GM19035 (cell line): ENCODE measurements around the gene E2F2.

Source experiments
- ATAC-seq: cut with Tn5 transposase; IDR thresholded peaks from one replicate; pipeline ENCODE4 v1.9.1; 2021; ENCODE audit not compliant: unreplicated experiment

Gene E2F2

DNA sequence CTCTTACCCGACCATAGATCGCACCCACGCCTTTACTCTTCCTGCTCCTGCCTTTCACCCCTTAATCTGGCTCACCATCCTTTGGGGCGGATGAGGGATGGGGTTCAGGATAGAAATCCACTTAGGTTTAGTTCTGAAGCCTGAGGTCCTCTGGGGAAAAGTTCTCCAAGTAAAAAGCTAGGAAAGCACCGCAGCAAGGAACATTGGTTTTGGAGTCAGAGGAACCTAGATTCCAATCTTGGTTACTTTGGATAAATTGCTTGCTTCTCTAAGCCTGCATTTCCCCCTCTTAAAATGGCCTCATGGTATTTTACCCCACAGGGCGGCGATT lies 46.1 kb downstream of the E2F2 start:
- ATAC-seq = no peak

DNA sequence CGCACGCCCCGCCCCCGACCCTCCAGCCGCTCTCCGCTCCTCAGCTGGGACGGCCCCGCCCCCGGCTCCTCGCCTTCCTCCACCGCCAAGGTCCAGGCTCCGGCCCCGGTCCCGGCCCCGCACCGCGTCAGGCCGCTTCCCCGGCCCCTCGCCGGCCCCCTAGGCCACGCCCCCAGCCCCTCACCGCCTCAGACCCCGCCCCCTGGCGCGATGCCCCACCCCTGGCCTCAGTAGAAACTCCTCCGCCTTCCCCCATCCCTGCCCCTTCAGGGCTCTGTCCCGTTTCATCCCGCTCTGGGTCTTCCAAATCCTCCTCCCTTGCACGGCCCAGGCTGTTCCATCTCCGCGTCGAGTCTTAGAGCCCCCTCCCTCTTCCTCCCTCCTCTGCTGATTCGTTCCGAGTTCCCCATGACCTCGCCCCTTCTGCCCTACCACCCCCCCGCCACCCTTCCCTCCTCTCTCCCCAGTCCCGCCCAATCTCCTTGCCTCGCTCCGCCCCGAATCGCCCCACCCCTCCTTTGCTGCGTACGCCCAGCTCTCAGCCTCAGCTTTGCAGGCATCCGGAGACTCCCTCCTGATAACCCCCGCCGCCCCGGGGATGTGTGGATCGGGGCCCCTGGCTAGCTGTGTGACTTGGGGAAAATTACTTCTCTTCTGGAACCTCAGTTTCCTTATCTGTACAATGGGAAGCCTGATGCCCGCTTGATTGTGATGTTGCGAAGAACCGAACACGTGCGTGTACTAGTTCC lies 46.6 kb downstream of the E2F2 start:
- ATAC-seq = peak; percentile 64

DNA sequence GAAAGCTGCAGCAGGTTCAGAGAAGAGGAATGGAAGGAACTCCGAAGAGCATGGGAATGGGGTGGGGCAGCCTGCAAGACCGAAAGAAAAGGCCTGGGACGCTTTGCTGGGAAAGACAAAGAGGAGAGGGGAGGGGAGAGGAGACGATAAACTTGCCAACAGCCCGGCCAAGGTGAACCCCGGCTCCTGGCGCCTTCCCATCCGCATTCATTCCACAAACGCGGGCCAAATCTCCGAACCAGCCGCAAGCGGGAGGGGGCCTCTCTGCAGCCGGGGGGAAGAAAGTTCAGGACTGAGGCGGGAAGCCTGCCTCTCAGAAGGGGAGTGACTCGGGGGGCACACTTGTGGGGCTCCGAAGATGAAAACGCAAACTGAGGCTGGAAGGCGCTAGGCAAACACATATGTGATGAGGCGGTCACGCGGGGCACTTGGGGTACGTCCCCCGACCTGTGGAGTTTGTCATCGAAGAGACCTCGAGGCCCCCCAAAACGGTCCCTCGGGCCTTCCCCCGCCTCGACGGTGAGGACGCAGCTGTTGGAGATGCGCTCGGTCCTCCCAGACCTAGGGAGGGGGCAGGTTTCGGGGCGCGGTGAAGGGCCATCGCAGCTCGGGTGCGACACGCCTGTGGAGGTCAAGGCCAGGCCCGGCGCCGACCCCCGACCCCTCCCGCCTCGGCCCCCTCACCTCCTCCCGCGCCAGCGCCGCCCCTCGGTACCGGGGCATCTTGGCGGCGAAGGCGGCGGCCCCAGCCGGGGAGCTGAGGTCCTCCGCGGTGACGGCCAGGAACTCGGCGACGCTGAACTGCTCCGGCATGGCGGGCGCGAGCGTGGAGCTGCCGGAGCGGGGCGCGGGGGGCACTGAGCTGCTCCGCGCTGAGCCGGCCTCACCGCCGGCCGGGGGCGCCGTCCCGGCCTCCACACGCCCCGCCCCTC lies 47.4 kb downstream of the E2F2 start, which contains the start of gene ASAP3:
Gene ASAP3 (minus strand): TSS at position 859 of the 932 bp plus-strand sequence. CDS start 46 bp downstream, at position 813.
- peak; percentile 16 for ATAC-seq

DNA sequence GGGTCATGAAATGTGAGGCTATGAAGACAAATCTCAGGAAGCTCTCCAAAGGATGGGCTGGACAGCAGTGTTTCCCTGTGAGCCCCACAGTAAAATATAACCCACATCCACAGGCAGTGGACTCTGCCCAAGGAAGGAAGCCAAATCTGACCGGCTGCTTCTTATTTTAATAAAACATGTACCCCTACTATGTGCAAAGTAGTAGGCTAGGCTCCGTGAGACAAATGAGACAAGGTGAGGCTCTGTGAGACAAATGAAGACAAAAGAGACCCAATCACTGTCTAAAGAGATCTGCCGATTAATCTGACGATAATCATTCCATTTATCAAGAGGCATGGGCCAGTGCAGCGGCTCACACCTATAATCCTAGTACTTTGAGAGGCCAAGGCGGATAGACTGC lies 49.1 kb downstream of the E2F2 start:
- ATAC-seq = no peak

DNA sequence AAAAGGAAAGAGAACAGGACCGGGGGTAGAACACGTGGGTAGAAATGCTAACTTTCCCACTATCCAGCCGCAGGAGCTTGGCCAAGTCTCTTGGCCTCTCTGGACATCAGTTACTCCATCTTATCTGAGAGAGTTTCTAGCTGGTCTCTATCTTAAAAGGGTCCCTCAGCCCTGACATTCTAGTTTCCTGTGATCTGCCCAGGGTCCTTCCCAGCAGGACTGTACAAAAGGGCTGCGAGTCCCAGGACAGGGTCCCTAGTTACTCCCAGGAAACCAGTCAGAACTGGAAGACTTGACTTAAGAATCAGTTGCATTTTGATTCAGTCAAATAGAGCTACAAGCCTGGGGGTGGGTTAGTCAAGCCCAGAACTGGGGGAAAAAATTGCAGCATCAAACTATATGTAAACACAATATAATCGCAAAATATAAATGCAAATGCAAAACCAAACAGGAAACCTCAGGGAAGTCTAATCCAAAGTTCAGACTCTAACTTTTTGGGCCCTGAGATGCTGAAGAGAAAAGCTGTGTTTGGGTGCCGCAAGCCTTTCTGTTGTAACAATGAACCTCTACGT lies 49.9 kb downstream of the E2F2 start:
- ATAC-seq = no peak

DNA sequence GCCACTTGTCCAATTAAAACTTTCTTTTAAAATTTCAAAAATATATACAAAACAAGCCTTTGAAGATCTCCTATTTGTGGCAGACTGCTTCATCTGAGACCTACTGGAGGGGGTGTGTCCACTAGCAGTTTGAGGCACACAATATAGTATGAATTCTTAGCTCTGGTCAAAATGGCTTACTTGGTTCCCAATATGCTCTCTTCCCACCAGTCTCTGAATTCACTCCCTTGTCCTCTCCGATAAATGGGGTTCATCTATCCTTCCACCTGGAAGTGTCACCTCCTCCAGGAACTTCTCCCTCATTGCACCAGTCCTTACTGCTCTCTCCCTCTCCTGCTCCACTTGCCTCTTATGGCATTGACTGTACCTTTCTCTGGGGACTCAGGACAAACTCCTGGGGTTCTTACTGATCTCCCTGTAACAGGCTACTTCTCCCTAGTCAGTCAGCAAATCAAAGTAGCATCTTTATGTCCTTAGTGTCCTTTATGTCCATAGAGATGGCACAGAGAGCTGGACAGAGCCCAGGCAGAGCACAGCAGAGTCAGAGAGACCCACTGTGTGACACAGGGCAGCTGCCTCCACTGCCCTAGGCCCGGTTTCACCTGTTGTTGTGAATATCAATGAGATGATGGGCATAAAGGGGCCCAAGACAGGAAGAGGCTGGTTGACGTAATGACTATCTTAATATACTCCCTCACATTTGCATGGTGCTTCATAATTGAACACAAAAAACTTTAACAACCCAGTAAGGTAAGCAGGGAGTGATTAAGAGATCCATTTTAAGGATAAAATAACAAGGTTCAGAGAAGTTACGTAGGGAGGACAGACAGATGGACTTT lies 50.6 kb downstream of the E2F2 start:
- ATAC-seq = no peak

DNA sequence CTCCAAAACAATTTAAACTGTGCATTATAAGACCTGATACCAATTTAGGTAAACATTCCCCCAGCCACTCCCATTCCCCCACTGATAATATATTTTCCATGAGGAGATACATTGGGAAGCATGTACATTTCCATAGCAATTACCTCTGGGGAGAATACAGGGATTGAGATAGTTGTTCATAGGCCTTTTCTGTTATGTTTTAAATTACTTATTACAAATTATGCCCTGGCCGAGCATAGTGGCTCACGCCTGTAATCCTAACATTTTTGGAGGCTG lies 51.4 kb downstream of the E2F2 start:
- no peak for ATAC-seq

DNA sequence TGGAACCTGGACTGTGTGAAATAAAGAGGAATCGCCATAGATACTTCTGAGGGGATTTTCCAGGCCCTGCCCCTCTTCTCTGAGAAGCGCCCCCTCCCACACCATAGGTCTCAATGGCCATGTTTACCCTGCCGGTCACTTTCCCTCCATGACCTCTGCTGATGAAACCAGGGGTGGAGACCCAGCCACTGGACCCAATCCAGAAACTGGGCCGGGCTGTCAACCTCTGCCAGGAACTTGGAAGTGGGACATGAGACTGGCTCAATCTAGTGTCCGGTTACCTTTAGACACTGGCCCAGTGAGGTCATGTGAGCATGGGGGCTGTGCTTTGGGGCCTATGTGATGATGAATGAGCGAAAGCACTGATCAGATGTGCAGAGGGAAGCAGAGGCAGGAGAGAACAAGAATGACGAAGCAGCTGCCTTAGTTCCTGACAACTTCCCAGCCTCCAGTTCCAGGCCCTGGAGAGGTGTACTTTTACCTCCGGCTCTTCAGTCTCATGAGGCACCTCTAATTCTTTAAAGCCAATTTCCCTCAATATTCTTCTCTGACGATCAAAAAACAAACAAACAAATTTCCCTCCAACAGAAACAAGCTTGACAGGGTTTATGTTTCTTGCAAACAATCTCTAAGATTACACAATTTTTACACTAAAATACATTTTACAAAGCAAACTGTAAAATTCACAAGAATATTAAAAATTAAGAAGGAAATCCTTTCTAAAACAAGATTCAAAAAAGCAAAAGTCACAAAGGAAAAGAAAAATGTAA lies 52.0 kb downstream of the E2F2 start:
- no peak for ATAC-seq

DNA sequence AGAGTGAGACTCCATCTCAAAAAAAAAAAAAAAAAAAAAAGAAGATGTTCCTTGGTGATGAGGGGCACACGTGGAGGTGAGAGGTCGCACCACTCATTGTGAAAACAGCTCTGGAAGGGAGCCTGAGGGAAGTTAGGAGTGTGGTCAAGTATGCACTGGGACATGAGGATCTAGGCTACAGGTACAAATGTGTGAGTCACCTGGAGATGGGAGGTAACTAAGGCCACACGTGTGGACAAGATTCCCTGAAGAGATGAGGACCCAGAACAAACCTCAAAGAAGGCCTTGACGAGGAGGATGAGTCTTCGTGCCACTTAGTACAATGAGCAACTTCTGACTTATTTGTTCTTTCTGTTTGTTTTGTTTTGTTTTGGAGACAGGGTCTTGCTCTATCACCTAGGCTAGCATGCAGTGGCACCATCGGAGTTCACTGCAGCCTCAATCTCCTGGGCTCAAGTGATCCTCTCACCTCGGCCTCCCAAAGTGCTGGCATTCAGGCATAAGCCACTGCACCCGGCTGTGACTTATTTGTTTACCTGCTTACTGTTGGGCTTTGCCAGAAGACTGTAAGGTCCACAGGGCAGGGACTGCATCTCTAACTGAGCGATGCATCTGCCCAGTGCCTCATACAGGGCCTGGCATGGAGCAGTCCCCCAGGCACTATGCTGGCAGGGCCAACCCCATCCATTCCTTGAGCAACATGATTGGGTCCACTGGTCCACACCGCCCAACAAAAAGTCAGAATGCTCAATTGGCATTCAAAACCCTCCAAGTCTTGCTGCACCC lies 53.5 kb downstream of the E2F2 start:
- ATAC-seq = no peak

DNA sequence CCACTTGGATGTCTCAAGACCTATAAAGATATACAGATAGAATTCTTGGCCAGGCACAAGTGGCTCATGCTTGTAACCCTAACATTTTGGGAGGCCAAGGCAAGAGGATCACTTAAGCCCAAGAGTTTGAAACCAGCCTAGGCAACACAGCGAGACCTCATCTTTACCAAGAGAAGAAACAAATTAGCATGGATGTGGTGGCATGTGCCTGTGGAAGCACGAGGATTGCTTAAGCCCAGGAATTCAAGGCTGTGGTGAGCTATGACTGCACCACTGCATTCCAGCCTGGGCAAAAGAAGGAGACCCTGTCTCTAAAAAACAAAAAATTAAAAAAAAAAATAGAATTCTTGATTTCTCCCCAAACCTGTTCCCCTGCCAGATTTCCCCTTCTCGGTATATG lies 55.4 kb downstream of the E2F2 start:
- ATAC-seq = no peak

DNA sequence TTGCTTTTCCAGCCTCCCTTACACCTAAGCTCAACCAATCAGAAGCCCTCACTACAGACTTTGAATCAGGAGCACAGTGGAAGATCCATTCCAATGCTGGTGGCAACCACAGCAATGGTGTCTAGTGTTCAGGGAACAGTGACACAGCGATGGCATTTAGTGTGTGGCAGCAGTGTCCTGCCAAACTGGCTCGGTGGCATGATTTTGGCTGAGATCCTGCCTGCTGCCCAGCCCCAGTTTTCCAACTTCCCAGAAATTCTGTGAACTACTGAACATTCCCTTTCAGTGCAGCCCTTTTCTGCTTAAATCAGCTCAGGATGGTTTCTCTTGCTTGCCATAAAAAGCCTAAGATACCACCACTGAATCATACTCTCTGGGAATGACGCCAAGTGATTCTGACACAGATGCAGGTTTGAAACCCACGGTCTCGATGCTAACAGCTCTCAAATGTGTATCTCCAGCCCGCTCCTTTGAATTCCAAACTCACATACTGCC lies 55.9 kb downstream of the E2F2 start:
- ATAC-seq = no peak

DNA sequence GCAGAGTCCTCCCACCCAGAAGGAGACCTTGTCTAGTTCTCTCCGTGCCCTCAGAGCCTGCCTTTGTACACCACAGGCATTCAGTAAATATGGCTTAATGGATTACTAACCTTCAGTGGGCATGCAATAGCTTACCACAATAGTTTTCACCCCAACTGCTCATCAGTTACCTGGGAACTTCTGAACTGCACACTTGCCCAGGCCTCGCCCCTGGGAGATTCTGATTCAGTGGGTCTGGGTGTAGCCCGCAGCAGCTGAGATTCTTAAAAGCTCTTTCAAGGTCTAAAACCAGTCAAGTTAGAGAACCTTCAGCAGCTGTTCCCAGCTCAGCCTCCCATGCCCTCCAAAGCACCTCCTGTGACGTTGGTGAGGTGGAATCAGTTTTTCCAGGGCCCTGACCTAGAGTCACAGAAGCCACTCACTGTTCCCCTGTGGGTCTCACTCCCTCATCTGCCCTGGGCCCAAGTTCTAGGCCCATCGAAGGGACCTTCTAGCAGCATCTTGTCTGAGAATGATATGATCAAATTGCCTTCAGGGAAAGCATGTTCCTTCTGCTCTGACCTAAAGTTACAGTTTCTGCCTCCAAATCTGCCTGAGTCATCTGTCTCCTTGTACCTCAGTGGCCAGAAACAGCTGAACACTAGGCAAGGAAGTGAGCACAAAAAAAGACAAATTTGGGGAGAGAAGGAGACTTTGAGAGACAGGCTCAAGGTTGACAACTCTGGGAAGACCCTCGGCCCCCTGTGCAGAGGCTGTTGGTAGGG lies 57.8 kb downstream of the E2F2 start:
- no peak for ATAC-seq

DNA sequence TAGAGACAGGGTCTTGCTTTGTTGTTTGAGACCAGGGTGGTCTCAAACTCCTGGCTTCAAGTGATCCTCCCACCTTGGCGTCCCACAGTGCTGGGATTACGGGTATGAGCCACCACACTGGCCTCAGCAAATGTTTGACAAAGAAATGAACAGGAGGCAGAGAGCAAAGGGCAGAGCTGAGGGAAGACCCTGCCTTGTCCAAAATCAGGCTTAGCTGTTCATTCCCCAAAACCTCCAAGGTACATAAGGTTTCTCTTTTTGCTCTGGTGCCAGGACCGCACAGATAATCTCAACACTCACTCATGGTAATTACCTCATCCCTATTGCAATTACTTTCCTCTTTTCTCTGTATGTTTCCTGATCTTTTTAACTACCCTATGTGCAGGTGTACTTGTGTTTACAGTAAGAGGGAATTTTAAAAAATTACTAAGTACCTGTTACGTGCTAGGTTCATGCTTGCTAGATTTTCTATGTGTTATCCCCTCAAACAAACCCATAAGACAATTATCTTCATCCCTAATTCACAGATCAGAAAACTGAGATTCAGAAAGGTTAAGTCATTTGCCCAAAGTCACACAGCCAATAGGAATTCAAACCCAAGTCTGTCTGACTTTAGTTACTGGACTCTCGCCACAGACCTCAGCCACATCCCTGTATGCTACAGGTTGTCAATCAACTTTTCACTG lies 58.5 kb downstream of the E2F2 start:
- ATAC-seq = no peak

DNA sequence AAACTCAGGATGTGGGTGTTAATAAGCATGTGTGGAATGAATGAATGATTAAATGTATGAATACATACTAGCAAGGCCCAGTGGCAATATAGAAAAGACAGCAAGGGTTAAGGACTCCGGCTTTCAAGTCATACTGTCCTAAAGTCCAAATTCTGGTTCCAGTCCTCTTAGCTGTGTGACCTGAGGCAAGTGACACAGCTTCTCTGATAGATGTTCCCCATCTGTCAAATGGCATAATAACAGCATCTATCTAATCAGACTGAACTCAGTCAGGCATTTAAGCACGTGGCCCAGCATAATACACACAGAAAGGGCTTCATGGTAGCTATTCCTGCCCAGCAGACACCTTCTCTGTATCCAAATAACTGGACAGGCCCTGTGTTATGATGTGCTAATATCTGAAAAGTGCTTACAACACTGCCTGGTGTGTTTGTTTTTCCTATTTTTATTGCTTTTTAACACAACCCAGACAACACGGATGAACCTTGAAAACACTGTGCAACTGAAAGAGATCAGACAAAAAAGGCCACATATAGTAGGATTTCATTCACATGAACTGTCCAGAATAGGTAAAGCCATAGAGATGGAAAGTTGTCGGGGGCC lies 59.5 kb downstream of the E2F2 start:
- ATAC-seq = no peak

DNA sequence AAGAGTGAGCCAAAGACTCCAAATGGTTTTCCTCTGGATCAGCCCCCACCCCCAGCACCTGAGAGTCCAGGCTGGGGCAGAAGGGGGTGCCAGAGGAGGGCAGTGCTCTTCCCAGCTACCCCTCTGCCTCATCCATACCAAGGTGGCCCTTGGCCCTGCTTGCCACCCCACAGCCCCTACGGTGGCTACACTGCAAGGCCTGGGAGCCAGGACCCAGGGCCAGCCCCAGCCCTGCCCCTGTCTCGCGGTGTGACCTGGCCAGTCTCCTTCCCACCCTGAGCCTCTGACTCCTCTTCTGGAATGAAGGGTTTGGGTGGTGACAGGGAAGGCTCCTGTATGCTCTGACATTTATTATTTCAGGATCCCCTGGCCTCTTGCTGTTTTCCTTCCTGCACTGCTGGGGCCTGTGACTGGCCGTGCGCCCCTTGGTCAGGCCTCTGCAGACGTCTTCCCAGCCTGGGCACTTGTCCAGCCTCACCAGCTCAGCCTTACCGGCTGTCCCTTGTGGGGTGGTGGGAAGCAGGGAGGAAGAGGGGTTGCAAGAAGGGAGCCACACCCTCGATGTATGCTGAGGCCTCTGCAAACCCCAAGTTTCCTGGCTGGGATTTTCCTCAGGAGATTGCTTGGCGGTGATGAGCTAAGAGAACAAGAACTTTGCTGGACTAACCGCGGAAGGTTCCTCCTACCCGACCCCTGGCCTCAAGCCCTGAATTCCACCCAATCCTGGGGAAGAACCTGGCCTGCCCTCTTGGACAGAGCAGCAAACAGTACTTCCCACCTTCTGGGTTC lies 60.6 kb downstream of the E2F2 start:
- ATAC-seq = no peak

DNA sequence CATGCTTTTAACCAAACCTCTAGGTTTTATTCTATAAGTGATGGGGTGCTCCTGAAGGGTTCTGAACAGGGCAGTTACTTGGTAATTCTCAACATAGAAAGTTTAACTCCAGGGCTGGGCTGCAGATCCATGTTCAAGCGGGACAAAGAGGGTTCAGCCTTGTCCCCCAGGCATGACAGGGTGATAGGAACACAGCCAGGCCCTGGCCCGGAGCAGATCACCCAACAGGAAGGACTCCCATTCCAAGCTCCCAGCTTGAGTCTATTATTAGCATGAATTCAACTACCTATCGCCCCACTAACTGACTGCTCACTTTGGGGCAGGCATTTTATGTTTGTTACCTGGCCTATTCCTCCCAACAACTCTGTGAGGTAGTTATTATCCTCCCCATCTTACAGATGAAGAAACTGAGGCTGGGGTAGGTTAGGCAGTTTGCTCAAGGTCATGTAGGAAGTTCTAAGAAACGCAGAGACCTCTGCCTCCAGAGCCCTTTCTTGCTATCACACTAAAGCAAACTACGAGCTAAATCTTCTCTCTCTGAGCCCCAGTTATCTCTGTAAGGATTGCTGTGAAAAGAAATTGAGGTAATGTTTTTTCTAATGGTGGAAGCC lies 61.6 kb downstream of the E2F2 start:
- ATAC-seq = no peak
